AML-193 (cell line): ENCODE data around the gene IL17RE.

Experiments
- DNase-seq, 2 experiments: peaks; one replicate each; lab custom pipeline; 2025; lab: John Stamatoyannopoulos, UW

Gene IL17RE

DNA sequence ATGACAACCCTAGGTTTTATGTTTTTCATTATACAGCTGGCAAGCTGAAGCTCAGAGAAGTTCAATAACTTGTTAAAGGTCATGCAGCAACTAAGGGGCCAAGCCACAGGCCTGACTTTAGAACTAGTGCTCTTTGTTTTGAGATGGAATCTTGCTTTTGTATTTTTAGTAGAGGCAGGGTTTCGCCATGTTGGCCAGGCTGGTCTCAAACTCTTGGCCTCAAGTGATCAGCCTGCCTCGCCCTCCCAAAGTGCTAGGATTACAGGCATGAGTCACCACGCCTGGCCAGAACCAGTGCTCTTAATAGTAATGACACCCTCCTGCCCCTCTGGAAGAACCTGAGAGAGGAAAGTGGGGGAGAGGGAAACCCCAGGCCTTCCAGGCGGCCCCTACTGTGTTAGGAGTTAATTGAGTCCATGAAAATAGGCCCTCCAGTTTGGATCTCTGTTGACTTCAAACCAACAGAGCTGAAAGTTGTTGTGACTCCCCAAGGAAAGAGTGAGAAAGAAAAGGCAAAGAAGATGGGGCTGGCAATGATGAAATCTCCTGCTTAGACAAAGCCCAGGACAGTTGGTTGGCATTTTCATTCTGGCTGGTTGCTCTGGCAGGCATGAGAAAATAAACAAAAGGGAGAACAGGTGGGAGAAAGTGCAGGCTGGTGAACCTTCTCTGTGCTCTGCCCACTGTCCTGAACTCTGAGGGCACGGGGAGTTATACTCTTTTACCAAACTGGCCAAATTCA, 53.1 kb downstream of the IL17RE start:
- DNase-seq, result no peak

- DNase-seq, result peak; percentile 21 to 48
These were observed 54.6 kb downstream of the IL17RE start for GRCh38 chr3:9957214-9957613.

- no peak for DNase-seq
These were observed 62.7 kb downstream of the IL17RE start for GRCh38 chr3:9965200-9965875.
